ENCODE results near the gene HAND2. TPM values are rescaled to one million over a fixed set of nuclear protein-coding genes. Genes with fewer than 3 reads are reported as not detected.

Gene HAND2
- polyA plus RNA-seq, 1 experiment: 2.4 TPM

- ChIA-PET CTCF (interaction anchor here (0.6 to 5.5 kb wide), 3 partner anchors 8 to 488 kb away, joined by 4 to 52 read pairs (median 15); no protein-coding TSS in a partner anchor), POLR2A (no interaction called here)
- TF ChIP-seq CTCF (IDR thresholded peaks at IDR 0.05; ENCODE audit: low read depth, low read length): no peak
- Histone ChIP-seq H3K27me3 (ENCODE audit: control insufficient read depth, insufficient read depth, low read length) (peaks cover 69% of the 10 kb centered on the region), H3K9me3 (ENCODE audit: control insufficient read depth, insufficient read depth, low read length) (peaks cover 22% of the 10 kb centered on the region), H3K27ac (ENCODE audit: low read depth, low read length) (no peak overlapping the region), H3K4me3 (ENCODE audit: low read depth, low read length) (no peak overlapping the region)
- DNase-seq (ENCODE audit: low read depth, low spot score): no peak
Observed at GRCh38 chr4:173502282-173502681, 27.7 kb downstream of the HAND2 start.

- H3K27me3 ChIP-seq (ENCODE audit: control insufficient read depth, insufficient read depth, low read length): peaks cover 66% of the 10 kb centered on the region
- ChIA-PET CTCF (no interaction called here), POLR2A (no interaction called here)
- H3K27ac ChIP-seq (ENCODE audit: low read depth, low read length): no peak overlapping the region
- no peak for DNase-seq (ENCODE audit: low read depth, low spot score)
- H3K9me3 ChIP-seq (ENCODE audit: control insufficient read depth, insufficient read depth, low read length): peaks cover 18% of the 10 kb centered on the region
- TF ChIP-seq CTCF (IDR thresholded peaks at IDR 0.05; ENCODE audit: low read depth, low read length): no peak
- no peak overlapping the region for H3K4me3 ChIP-seq (ENCODE audit: low read depth, low read length)
Observed at GRCh38 chr4:173501592-173502150, 28.4 kb downstream of the HAND2 start.

- ChIA-PET CTCF (interaction anchor here (1.1 kb wide), 1 partner anchor 81 kb away, joined by 4 read pairs; no protein-coding TSS in a partner anchor), POLR2A (no interaction called here)
- Histone ChIP-seq H3K9me3 (ENCODE audit: control insufficient read depth, insufficient read depth, low read length) (peaks cover 18% of the 10 kb centered on the region), H3K27ac (ENCODE audit: low read depth, low read length) (no peak overlapping the region), H3K4me3 (ENCODE audit: low read depth, low read length) (no peak overlapping the region), H3K27me3 (ENCODE audit: control insufficient read depth, insufficient read depth, low read length) (peaks cover 63% of the 10 kb centered on the region)
- no peak for DNase-seq (ENCODE audit: low read depth, low spot score)
- no peak for TF ChIP-seq CTCF (IDR thresholded peaks at IDR 0.05; ENCODE audit: low read depth, low read length)
Observed at GRCh38 chr4:173500841-173501591, 29.0 kb downstream of the HAND2 start.

- TF ChIP-seq CTCF (IDR thresholded peaks at IDR 0.05; ENCODE audit: low read depth, low read length): no peak
- no peak overlapping the region for H3K27ac ChIP-seq (ENCODE audit: low read depth, low read length)
- POLR2A ChIA-PET: no interaction called here
- no peak for DNase-seq (ENCODE audit: low read depth, low spot score)
- H3K4me3 ChIP-seq (ENCODE audit: low read depth, low read length): no peak overlapping the region
- CTCF ChIA-PET: interaction anchor here (1.1 to 4.4 kb wide), 2 partner anchors 79 to 80 kb away, joined by 4 to 22 read pairs; no protein-coding TSS in a partner anchor
- H3K27me3 ChIP-seq (ENCODE audit: control insufficient read depth, insufficient read depth, low read length): peaks cover 60% of the 10 kb centered on the region
- H3K9me3 ChIP-seq (ENCODE audit: control insufficient read depth, insufficient read depth, low read length): peaks cover 18% of the 10 kb centered on the region
Observed at GRCh38 chr4:173499658-173500535, 30.1 kb downstream of the HAND2 start.

All from AG04450 (cell line).